ENCODE data around the gene HRNR. TPM values are rescaled to one million over a fixed set of nuclear protein-coding genes. Genes with fewer than 3 reads are reported as not detected.

HRNR gene
- total RNA-seq, 1 donor from 2014 or later, result not detected

DNA sequence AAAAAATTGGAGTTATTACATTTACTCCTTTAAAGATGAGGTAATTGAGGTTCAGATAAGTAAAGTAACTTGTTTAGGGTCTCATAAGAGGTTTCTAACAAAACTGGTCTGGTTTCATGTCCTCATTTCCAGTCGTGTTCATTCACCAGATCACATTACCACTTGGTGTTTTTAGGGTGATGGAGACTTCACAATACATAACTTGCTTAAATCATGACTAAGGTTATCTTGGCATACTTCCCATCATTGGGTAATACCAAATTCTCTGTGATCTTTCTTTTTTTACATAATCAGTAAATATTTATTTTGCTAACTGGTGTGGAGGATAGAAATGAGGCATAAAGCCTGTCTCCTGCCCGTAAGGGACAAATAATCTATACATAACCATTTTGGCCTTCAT is 33.4 kb downstream of the HRNR start:
- intact Hi-C loops (cut with DNase I), result no loop called here

GRCh38 chr1:152189657-152190442 is 34.1 kb downstream of the HRNR start:
- intact Hi-C loops (cut with DNase I), result loop anchor here (10.0 kb wide), 2 partner anchors 135 to 255 kb away; no protein-coding TSS in a partner anchor
- ATAC-seq (peak; percentile 76), DNase-seq (ENCODE audit: low spot score) (peak; percentile 76)

More for the DNA sequence above, 33.4 kb downstream of the HRNR start:
- peak; percentile 42 for ATAC-seq
- no peak for DNase-seq (ENCODE audit: low spot score)

DNA sequence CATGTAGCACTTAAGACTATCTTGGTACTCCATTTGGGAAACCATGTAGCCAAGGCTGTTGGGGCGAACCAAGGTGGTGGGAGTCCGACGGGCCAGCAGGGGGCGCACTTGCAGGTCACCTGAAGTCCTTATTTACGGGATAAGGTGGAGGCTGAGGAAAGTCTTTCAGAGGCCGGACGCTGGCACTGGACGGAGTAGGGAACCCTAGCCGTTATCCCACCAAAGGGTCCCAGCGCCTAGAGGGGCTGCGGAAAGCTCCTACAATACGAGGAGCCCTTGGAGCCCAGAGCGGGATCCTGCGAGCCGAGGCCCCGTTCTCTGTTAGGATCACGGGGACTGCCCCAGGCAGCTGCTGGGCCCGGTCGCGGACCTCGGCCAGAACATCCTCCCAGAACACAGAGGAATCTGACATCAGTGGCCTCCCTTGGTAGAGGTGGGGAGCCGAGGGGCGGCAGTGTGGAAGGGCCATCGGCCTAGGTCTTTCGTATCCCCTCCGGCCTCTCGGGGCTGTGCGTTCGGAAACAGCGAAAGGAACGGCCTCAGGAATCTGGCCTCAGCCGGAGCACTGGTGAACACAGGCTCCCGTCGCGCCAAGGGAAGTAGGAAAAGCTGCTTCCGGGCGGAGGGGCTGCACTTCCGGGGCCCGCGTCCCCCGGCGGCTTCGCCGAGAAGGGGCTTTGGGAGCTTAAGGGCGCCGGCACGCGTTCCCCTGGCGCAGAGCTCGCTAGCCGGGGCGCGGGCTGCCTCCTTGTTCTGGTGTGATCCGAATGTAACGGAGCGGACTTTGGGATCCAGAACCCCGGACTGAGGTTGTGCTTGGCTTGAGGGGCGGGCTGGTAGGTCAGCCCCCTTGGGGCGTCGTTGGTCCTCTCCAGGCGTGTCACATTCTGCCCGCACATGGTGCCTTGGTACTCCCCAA is 35.1 kb downstream of the HRNR start:
- ATAC-seq (peak; percentile 88), DNase-seq (ENCODE audit: low spot score) (peak; percentile 84)
- intact Hi-C loops (cut with DNase I), result loop anchor here (10.0 kb wide), 2 partner anchors 134 to 256 kb away; no protein-coding TSS in a partner anchor

DNA sequence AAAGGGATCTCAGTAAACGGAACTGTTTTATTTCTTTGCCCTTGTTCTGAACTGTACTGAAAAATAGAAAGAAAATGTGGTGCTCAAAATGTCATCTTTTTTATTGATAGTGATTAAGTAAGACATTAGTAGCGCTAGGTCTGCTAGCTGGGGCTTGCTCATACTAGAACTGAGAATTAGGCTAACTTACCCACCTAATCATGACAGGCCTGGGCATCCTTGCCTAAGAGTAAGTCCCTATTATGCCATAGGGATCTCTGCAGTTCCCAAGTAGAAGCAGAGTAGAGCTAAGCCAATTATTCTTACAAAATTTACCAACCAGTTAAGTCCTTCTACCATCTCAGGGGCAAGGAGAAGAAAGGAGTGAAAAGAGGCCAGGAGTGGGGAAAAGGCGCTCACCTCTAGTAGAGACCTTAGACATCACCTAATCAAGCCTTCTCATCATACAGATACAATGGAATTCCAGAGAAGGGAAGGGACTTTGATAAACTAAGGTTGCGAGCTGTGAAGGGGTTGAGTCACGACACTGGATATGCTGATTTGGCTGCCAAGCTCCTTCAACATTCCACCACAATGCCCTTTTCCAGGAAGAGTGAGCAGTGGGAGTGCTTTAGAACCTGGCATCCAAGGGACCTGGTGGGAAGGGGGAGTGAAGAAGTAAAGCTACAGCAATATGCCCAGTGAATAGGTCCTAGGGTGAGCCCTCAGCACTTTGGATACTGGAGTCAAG is 37.3 kb downstream of the HRNR start:
- ATAC-seq (no peak), DNase-seq (ENCODE audit: low spot score) (no peak)
- intact Hi-C loops (cut with DNase I), result loop anchor here (10.0 kb wide), 2 partner anchors 132 to 258 kb away; no protein-coding TSS in a partner anchor

GRCh38 chr1:152185544-152186391 is 38.2 kb downstream of the HRNR start:
- intact Hi-C loops (cut with DNase I), result loop anchor here (10.0 kb wide), 2 partner anchors 131 to 259 kb away; no protein-coding TSS in a partner anchor
- ATAC-seq (peak; percentile 46), DNase-seq (ENCODE audit: low spot score) (no peak)

- ATAC-seq (peak; percentile 83), DNase-seq (ENCODE audit: low spot score) (no peak)
- intact Hi-C loops (cut with DNase I), result loop anchor here (10.0 kb wide), 2 partner anchors 128 to 262 kb away; no protein-coding TSS in a partner anchor
Measured at GRCh38 chr1:152182944-152183361, 41.0 kb downstream of the HRNR start.

GRCh38 chr1:152182431-152182830 is 41.6 kb downstream of the HRNR start:
- DNase-seq (ENCODE audit: low spot score) (no peak), ATAC-seq (no peak)
- intact Hi-C loops (cut with DNase I), result loop anchor here (10.0 kb wide), 2 partner anchors 128 to 262 kb away; no protein-coding TSS in a partner anchor

DNA sequence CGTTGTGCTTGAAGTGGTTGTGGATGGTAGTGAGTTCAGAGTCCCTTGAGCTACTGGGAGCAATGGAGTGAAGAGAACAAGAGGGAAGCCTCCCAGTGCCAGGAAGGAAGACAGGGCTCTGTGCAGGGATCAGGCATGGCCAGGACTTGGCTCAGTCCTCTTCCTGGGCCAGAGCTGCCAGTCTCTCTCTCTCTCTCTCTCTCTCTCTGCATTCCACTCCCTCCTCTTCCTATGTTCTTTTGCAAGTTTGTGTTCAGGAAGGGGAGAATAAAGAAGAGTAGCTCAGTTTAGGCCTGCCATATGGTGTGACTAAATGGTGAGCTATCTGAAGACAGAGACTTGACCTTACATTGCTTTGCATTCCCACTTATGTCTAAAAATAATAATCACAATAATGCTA is 44.4 kb downstream of the HRNR start:
- DNase-seq (ENCODE audit: low spot score) (no peak), ATAC-seq (no peak)
- intact Hi-C loops (cut with DNase I), result no loop called here

DNA sequence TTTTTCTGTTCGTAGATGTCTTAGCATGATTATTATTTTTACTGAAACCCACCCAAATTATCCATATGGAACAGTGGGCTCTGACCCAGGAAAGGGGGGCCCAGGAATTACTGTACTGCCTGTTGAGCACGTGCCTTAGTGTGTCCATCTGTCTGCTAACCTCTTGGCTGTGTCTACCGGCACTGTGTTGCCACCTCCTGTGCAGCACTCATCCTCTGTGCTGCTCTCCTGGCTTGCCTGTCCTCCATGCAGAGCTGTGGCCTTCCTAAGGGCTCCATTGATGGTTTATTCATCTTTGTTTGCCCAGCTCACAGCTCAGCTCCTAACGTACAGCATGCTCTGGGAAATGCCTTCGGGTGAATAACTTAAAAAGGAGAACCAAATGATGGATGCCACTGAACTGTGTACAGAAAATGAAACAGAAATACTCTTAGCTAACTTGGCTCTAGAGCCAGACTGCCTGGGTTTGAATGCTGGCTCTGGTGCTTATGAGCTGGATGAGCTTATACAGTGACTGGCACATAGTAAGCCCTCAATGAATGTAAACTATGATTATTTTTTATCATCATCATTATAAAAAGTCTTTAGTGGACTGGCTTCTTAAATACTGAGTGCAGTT is 53.6 kb downstream of the HRNR start:
- ATAC-seq (no peak), DNase-seq (ENCODE audit: low spot score) (no peak)
- intact Hi-C loops (cut with DNase I), result no loop called here

- DNase-seq (ENCODE audit: low spot score) (no peak), ATAC-seq (no peak)
- intact Hi-C loops (cut with DNase I), result no loop called here
Measured at GRCh38 chr1:152169366-152170025, 54.5 kb downstream of the HRNR start.

DNA sequence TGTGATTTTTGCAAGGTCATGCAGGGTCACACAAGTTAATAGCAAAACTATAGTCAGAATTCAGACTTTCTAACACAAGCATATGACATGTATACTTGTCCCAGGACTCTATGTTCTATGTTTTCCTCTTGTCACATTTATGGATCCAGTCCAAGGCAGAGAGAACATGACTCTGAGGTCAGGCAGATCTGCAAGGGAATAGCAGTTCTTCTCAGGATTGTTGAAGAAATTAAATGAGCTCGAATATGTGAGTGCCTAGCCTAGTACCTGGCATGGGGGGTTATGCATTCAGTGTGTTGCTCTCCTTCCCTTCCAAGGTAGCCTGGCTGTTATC is 55.5 kb downstream of the HRNR start:
- intact Hi-C loops (cut with DNase I), result no loop called here
- DNase-seq (ENCODE audit: low spot score), result no peak
- ATAC-seq, result peak; percentile 67

DNA sequence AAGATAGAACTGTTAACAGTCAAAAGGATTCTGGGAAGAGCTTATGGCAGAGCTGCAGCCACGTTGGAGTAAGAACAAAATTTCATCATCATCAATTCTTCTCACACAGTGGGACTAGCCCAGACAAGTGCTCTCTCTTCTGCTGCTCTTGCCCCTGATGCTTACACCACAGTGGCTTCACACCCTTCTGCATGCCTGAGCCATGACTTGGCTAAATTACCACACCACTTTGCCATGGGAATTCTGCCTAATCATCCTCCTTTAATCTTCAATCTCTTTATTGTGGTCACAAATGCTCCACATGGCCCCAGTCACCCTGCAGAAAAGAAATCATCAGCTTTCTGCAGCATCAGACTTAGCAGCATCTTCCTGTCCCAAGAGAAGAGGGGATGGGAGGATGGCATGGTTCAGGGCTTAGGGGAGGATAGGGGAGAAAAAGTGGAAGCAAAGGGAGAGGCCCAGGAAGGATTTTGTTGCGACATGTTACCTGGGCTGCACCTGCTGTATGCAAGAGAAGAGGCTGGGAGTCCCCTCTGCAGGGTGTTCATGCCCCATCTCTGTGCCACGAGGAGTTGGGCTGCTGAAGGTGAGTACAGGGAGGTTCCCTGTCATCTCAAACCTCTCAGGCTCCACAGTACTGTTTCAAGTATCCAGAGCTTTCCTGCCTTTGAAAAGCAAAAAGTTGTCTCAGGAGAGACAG is 56.0 kb downstream of the HRNR start:
- peak; percentile 75 for ATAC-seq
- intact Hi-C loops (cut with DNase I), result no loop called here
- no peak for DNase-seq (ENCODE audit: low spot score)

DNA sequence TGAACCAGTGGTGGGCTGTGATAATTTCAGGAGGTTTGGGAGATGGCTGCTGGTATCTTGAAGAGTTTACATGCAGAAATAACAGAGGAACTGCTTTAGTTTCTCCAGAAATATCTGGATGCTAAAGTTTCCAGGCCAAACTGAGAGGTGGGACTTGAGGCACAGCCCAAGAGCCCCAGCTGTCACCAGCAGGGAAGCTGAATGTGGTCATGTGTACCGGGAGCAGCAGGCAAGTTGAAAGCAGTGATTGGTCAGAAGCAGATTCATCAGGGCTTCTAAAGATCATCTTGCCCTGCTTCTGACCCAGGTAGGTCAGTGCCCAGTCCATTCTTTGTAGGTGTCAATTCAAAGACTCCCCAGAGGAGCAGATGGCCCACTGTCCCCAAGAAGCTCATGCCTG is 57.0 kb downstream of the HRNR start:
- DNase-seq (ENCODE audit: low spot score) (no peak), ATAC-seq (no peak)
- intact Hi-C loops (cut with DNase I), result no loop called here

- intact Hi-C loops (cut with DNase I), result no loop called here
- no peak for ATAC-seq
- no peak for DNase-seq (ENCODE audit: low spot score)
Measured at GRCh38 chr1:152165286-152166077, 58.5 kb downstream of the HRNR start.

- no peak for ATAC-seq
- no peak for DNase-seq (ENCODE audit: low spot score)
- intact Hi-C loops (cut with DNase I), result no loop called here
Measured at GRCh38 chr1:152164517-152165136, 59.4 kb downstream of the HRNR start.

Data from sciatic nerve (tissue), 2 donors.